Osteocyte (in vitro differentiated cells): Measurements from ENCODE around the gene ACTMAP. TPM values are rescaled to one million over a fixed set of nuclear protein-coding genes. Genes with fewer than 3 reads are reported as not detected.
A peak's percentile ranks its signal among the peaks of the same experiment; 100 is the strongest.

Source experiments
- DNase-seq: peaks from one replicate; pipeline ENCODE4 v3.0.0; 2021; ENCODE audit warnings: mixed read lengths; ENCODE audit not compliant: unreplicated experiment; ENCODE audit errors: extremely low spot score
- H3K27ac Mint-ChIP-seq: one replicate; pipeline ENCODE4 v1.8.0; 2021; ENCODE audit warnings: mild to moderate bottlenecking, mixed read lengths; ENCODE audit not compliant: unreplicated experiment
- H3K27me3 Mint-ChIP-seq: one replicate; pipeline ENCODE4 v1.8.0; 2021; ENCODE audit warnings: mixed read lengths; ENCODE audit not compliant: unreplicated experiment
- H3K36me3 Mint-ChIP-seq: one replicate; pipeline ENCODE4 v1.8.0; 2021; ENCODE audit warnings: mixed read lengths; ENCODE audit not compliant: unreplicated experiment
- H3K4me1 Mint-ChIP-seq: one replicate; pipeline ENCODE4 v1.8.0; 2021; ENCODE audit warnings: mixed read lengths; ENCODE audit not compliant: unreplicated experiment
- H3K4me3 Mint-ChIP-seq: one replicate; pipeline ENCODE4 v1.8.0; 2021; ENCODE audit warnings: mild to moderate bottlenecking, moderate library complexity, mixed read lengths; ENCODE audit not compliant: unreplicated experiment
- H3K9me3 Mint-ChIP-seq: one replicate; pipeline ENCODE4 v1.8.0; 2021; ENCODE audit warnings: mixed read lengths; ENCODE audit not compliant: unreplicated experiment
- CTCF ChIP-seq: fragments of 200-600 bp; sonication (generic); IDR thresholded peaks from 2 replicates; pipeline ENCODE4 v1.5.0; 2021; ENCODE audit warnings: antibody characterized with exemption, mild to moderate bottlenecking, moderate library complexity
- total RNA-seq: library from RNA; stranded (reverse); gene quantifications from 2 replicates; pipeline ENCODE4 v1.2.1, GENCODE V29; 2021

The ACTMAP gene
- total RNA-seq, 1 donor from 2014 or later = 14.6 TPM

DNA sequence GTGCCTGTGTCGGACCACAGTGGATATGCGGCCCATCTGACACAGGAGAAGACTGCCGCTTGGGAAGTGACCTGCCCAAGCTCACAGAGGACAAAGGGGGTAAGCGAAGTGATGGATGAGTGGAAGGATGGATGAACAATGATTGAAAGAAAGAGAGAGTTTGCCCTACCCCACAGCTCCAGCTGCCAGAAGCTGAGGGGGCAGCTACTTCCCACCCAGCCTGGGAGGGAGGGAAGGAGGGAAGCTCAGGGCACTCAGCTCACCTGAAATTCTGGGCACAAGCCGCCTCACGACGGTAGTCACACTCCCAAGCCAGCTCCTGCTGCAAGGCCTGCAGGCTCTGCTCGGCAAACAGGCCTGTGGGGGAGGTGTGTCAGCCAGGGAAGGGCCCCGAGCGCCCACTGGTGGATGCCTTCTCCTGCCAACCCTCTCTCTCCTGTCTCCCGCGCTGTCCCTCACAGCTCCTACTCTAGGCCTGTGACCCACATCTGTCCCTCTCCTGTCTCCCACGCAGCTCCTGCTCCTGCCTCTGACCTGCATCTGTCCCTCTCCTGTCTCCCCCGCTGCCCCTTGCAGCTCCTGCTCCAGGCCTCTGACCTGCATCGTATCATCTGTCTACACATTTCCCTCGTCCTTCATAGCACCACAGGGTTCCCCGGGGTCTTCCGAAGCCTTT lies 47.8 kb downstream of the ACTMAP start:
- Mint-ChIP-seq H3K4me1 (no peaks in the 10 kb centered on the region), H3K27me3 (no peaks in the 10 kb centered on the region), H3K27ac (no peak overlapping the region), H3K36me3 (peaks cover 27% of the 10 kb centered on the region), H3K9me3 (no peaks in the 10 kb centered on the region), H3K4me3 (no peak overlapping the region)
- no peak for DNase-seq
- TF ChIP-seq CTCF = peak; percentile 35

DNA sequence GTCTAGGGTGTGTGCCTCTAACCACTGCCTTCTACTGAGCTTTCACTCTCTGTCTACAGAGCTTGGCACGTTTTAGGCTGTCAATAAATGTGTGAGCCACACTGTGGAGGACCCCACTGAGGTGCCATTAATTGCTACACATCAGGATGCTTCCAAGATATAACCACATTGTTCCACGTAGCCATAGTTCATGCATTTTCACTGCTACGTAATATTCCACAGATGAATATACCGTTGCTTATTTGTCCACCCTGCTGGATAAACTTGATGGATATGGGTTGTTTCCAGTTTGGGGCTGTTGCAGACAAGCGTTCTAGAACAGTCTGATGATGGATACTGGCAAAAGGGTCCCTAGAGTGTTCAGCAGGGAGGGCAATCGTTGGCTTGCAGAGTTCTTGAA lies 48.5 kb downstream of the ACTMAP start:
- H3K27me3 Mint-ChIP-seq = no peaks in the 10 kb centered on the region
- no peak for TF ChIP-seq CTCF
- H3K9me3 Mint-ChIP-seq = no peaks in the 10 kb centered on the region
- no peak overlapping the region for H3K27ac Mint-ChIP-seq
- H3K4me1 Mint-ChIP-seq = no peaks in the 10 kb centered on the region
- peaks cover 27% of the 10 kb centered on the region for H3K36me3 Mint-ChIP-seq
- no peak overlapping the region for H3K4me3 Mint-ChIP-seq
- DNase-seq = no peak

- no peak for TF ChIP-seq CTCF
- no peaks in the 10 kb centered on the region for H3K27me3 Mint-ChIP-seq
- no peak for DNase-seq
Measured at GRCh38 chr19:40700083-40700482, 50.2 kb downstream of the ACTMAP start.

DNA sequence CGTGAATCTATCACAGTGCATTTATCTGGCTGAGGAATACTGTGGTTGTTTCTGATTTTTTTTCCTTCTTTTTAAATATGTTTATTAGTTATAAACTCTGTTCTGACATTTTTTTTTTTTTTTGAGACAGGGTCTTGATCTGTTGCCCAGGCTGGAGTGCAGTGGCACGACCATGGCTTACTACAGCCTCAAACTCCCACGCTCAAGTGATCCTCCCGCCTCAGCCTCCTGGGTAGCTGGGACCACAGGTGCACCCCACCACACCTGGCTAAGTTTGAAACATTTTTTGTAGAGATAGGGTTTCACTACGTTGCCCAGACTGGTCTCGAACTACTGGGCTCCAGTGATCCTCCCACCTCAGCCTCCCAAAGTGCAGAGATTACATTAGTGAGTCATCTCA lies 53.3 kb downstream of the ACTMAP start:
- no peak overlapping the region for H3K27ac Mint-ChIP-seq
- no peak for DNase-seq
- H3K9me3 Mint-ChIP-seq = no peaks in the 10 kb centered on the region
- peaks cover 5% of the 10 kb centered on the region for H3K36me3 Mint-ChIP-seq
- H3K4me1 Mint-ChIP-seq = no peaks in the 10 kb centered on the region
- H3K4me3 Mint-ChIP-seq = no peak overlapping the region
- H3K27me3 Mint-ChIP-seq = no peaks in the 10 kb centered on the region
- TF ChIP-seq CTCF = no peak

More at GRCh38 chr19:40700083-40700482, 50.2 kb downstream of the ACTMAP start:
- no peak overlapping the region for H3K4me3 Mint-ChIP-seq
- H3K4me1 Mint-ChIP-seq = no peaks in the 10 kb centered on the region
- H3K27ac Mint-ChIP-seq = no peak overlapping the region
- no peaks in the 10 kb centered on the region for H3K9me3 Mint-ChIP-seq
- H3K36me3 Mint-ChIP-seq = peaks cover 21% of the 10 kb centered on the region

- H3K27ac Mint-ChIP-seq = no peak overlapping the region
Measured at GRCh38 chr19:40695881-40696280, 54.4 kb downstream of the ACTMAP start.

More at GRCh38 chr19:40695881-40696280, 54.4 kb downstream of the ACTMAP start:
- peaks cover 2% of the 10 kb centered on the region for H3K36me3 Mint-ChIP-seq
- H3K4me3 Mint-ChIP-seq = no peak overlapping the region
- H3K9me3 Mint-ChIP-seq = no peaks in the 10 kb centered on the region
- no peaks in the 10 kb centered on the region for H3K27me3 Mint-ChIP-seq
- no peak for TF ChIP-seq CTCF
- DNase-seq = no peak
- peaks cover 4% of the 10 kb centered on the region for H3K4me1 Mint-ChIP-seq
